Panc1 (cell line): ENCODE results near the gene GPC6. TPM values are rescaled to one million over a fixed set of nuclear protein-coding genes. Genes with fewer than 3 reads are reported as not detected.

Source experiments
- ATAC-seq: fragments of 200-7000 bp; cut with Tn5 transposase; 2 replicates; pipeline ENCODE4 v1.9.1; 2020; ENCODE audit warnings: mild to moderate bottlenecking, moderate library complexity
- BruUV-seq: library from RNA; stranded (reverse); fragments of 400-500 nt; replicated peaks from 2 replicates; lab custom pipeline; 2021; lab: Mats Ljungman, UMichigan
- CTCF ChIA-PET: fragments of 300-600 bp; sonication (Branson Sonifier 250); formaldehyde crosslinking; loops from one replicate; lab custom pipeline; 2022; ENCODE audit warnings: antibody characterized with exemption; lab: Charles Lee
- POLR2A ChIA-PET: fragments of 300-600 bp; sonication (Branson Sonifier 250); formaldehyde crosslinking; loops from one replicate; lab custom pipeline; 2022; ENCODE audit warnings: antibody characterized with exemption; lab: Charles Lee
- DNase-seq: peaks from one replicate; pipeline ENCODE4 v3.0.0-alpha.2; 2010; ENCODE audit warnings: low read depth, low spot score
- H3K27ac ChIP-seq: 2 replicates; pipeline ENCODE4 v1.5.1; 2011; ENCODE audit warnings: mild to moderate bottlenecking, low read length, inconsistent platforms
- H3K27me3 ChIP-seq: fragments of 200-500 bp; sonication (Bioruptor generic); 2 replicates; pipeline ENCODE4 v1.6.0; 2014; ENCODE audit warnings: low read length, inconsistent platforms; ENCODE audit not compliant: control insufficient read depth, insufficient read depth
- H3K36me3 ChIP-seq: fragments of 200-500 bp; sonication (Bioruptor generic); 2 replicates; pipeline ENCODE4 v1.5.1; 2014; ENCODE audit warnings: inconsistent platforms, mild to moderate bottlenecking, low read length, moderate library complexity; ENCODE audit not compliant: control insufficient read depth, insufficient read depth
- H3K4me1 ChIP-seq: 2 replicates; pipeline ENCODE4 v1.5.1; 2011; ENCODE audit warnings: inconsistent platforms, mild to moderate bottlenecking, low read length, moderate library complexity; ENCODE audit not compliant: control insufficient read depth, insufficient read depth
- H3K4me3 ChIP-seq, 2 experiments: 2 replicates each; pipeline ENCODE4 v1.5.1; 2011 to 2012; ENCODE audit warnings: low read depth in 2 of 2, low read length in 2 of 2, mild to moderate bottlenecking in 2 of 2, inconsistent platforms in 1 of 2, moderate library complexity in 1 of 2
- H3K9me3 ChIP-seq: fragments of 200-500 bp; sonication (Bioruptor generic); 2 replicates; pipeline ENCODE4 v1.5.1; 2014; ENCODE audit warnings: low read depth, mild to moderate bottlenecking, inconsistent platforms, low read length, moderate library complexity; ENCODE audit not compliant: control insufficient read depth, insufficient read depth
- POLR2AphosphoS5 ChIP-seq: IDR thresholded peaks from 2 replicates; pipeline ENCODE4 v1.6.1; 2012; ENCODE audit warnings: mild to moderate bottlenecking, low read depth, low read length, moderate library complexity
- SIN3A ChIP-seq: IDR thresholded peaks from 2 replicates; pipeline ENCODE4 v1.6.1; 2012; ENCODE audit warnings: low read depth, mild to moderate bottlenecking, low read length, moderate library complexity, borderline replicate concordance; ENCODE audit not compliant: insufficient read depth
- TCF7L2 ChIP-seq: IDR thresholded peaks from 2 replicates; pipeline ENCODE4 v1.6.1; 2011; ENCODE audit warnings: mild to moderate bottlenecking, low read depth, low read length, inconsistent platforms
- in situ Hi-C: cut with HindIII; loops from 2 replicates; pipeline ENCODE4 v1.10.0; 2016; ENCODE audit warnings: low sequenced_read_pairs, low pct_unique_long_range_greater_than_20kb
- intact Hi-C: fragments of 100-400 bp; cut with micrococcal nuclease; formaldehyde crosslinking; loops from one replicate; pipeline ENCODE4 v1.10.0; 2022; ENCODE audit not compliant: unreplicated experiment
- total RNA-seq: library from RNA; stranded (reverse); gene quantifications from one replicate; pipeline ENCODE4 v1.2.1, GENCODE V29; 2021; ENCODE audit not compliant: unreplicated experiment
- TF ChIP-seq, protein P1 (sequence below), 2 experiments: IDR thresholded peaks; 2 replicates each; pipeline ENCODE4 v1.6.1; 2011 to 2012; ENCODE audit warnings: low read depth in 2 of 2, control low read depth in 1 of 2, low read length in 1 of 2, mild to moderate bottlenecking in 1 of 2, moderate library complexity in 1 of 2; ENCODE audit not compliant: insufficient read depth in 1 of 2
- TF ChIP-seq, protein P2 (sequence below): fragments of 450-650 bp; IDR thresholded peaks from 2 replicates; pipeline ENCODE4 v1.5.1; 2017; ENCODE audit warnings: mild to moderate bottlenecking

The GPC6 gene
- total RNA-seq, 1 experiment from 2014 or later = 4.8 TPM

DNA sequence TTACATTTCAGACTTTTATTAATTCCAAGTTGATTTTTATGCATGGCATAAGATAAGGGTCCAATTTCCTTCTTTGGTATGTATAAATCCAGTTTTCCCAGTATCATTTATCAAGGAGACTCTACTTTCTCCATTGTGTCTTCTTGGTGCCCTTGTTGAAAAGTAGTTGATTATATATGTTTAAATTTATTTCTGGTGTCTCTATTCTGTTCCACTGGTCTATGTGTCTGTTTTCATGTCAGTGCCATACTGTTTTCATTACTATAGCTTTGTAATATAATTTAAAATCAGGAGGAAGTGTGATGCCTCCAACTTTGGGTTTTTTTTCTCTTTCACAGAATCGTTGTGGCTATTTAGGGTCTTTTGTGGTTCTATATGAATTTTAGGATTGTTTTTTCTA, 1019.9 kb downstream of the GPC6 start:
- intact Hi-C loops = no loop called here
- TF ChIP-seq TCF7L2 = no peak
- no peak for TF ChIP-seq POLR2AphosphoS5
- TF ChIP-seq, protein P1, sequence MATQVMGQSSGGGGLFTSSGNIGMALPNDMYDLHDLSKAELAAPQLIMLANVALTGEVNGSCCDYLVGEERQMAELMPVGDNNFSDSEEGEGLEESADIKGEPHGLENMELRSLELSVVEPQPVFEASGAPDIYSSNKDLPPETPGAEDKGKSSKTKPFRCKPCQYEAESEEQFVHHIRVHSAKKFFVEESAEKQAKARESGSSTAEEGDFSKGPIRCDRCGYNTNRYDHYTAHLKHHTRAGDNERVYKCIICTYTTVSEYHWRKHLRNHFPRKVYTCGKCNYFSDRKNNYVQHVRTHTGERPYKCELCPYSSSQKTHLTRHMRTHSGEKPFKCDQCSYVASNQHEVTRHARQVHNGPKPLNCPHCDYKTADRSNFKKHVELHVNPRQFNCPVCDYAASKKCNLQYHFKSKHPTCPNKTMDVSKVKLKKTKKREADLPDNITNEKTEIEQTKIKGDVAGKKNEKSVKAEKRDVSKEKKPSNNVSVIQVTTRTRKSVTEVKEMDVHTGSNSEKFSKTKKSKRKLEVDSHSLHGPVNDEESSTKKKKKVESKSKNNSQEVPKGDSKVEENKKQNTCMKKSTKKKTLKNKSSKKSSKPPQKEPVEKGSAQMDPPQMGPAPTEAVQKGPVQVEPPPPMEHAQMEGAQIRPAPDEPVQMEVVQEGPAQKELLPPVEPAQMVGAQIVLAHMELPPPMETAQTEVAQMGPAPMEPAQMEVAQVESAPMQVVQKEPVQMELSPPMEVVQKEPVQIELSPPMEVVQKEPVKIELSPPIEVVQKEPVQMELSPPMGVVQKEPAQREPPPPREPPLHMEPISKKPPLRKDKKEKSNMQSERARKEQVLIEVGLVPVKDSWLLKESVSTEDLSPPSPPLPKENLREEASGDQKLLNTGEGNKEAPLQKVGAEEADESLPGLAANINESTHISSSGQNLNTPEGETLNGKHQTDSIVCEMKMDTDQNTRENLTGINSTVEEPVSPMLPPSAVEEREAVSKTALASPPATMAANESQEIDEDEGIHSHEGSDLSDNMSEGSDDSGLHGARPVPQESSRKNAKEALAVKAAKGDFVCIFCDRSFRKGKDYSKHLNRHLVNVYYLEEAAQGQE (IDR thresholded peaks at IDR 0.05; ENCODE audit: insufficient read depth in 1 of 2, low read depth in 2 of 2, low read length in 1 of 2) = no peak
- TF ChIP-seq SIN3A = no peak
- TF ChIP-seq, protein P2, sequence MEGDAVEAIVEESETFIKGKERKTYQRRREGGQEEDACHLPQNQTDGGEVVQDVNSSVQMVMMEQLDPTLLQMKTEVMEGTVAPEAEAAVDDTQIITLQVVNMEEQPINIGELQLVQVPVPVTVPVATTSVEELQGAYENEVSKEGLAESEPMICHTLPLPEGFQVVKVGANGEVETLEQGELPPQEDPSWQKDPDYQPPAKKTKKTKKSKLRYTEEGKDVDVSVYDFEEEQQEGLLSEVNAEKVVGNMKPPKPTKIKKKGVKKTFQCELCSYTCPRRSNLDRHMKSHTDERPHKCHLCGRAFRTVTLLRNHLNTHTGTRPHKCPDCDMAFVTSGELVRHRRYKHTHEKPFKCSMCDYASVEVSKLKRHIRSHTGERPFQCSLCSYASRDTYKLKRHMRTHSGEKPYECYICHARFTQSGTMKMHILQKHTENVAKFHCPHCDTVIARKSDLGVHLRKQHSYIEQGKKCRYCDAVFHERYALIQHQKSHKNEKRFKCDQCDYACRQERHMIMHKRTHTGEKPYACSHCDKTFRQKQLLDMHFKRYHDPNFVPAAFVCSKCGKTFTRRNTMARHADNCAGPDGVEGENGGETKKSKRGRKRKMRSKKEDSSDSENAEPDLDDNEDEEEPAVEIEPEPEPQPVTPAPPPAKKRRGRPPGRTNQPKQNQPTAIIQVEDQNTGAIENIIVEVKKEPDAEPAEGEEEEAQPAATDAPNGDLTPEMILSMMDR = no peak
- ChIA-PET CTCF (no interaction called here), POLR2A (no interaction called here)
- H3K4me1 ChIP-seq = no peaks in the 10 kb centered on the region
- DNase-seq (no peak), ATAC-seq (no peak)
- no peaks in the 10 kb centered on the region for H3K9me3 ChIP-seq
- no peak overlapping the region for H3K27ac ChIP-seq
- no peaks in the 10 kb centered on the region for H3K36me3 ChIP-seq
- no TSS peak for BruUV-seq
- no peak overlapping the region for H3K4me3 ChIP-seq
- H3K27me3 ChIP-seq = no peaks in the 10 kb centered on the region
- in situ Hi-C loops = no loop called here

DNA sequence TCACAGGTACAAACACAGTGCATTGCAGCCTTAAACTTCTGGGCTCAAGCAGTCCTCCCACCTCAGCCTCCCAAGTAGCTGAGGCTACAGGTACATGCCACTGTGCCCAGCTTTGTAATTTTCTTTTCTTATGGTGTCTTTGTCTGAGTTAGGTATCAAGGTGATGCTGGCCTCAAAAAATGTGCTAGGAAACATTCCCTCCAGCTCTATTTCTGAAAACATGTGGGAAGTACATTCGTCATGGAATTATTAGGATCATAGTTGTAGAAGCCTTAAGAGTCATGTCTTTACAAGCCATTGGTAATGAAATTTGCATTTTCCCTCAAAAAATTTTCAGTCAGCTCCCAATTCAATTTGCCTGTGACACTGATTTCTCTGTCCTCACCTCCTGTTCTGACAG, 1021.3 kb downstream of the GPC6 start:
- in situ Hi-C loops = no loop called here
- Histone ChIP-seq H3K36me3 (no peaks in the 10 kb centered on the region), H3K4me1 (no peaks in the 10 kb centered on the region), H3K4me3 (no peak overlapping the region), H3K9me3 (no peaks in the 10 kb centered on the region), H3K27ac (no peak overlapping the region), H3K27me3 (no peaks in the 10 kb centered on the region)
- ChIA-PET POLR2A (no interaction called here), CTCF (no interaction called here)
- intact Hi-C loops = no loop called here
- no TSS peak for BruUV-seq
- DNase-seq (no peak), ATAC-seq (no peak)
- TF ChIP-seq, protein P1 (IDR thresholded peaks at IDR 0.05; ENCODE audit: insufficient read depth in 1 of 2, low read depth in 2 of 2, low read length in 1 of 2) = no peak
- no peak for TF ChIP-seq SIN3A
- TF ChIP-seq, protein P2 = no peak
- no peak for TF ChIP-seq TCF7L2
- TF ChIP-seq POLR2AphosphoS5 = no peak
